Ovary (tissue), 3 donors: ENCODE results near the gene DMRTA2.

Source experiments
- POLR2A ChIP-seq: fragments of 450-650 bp; IDR thresholded peaks from one replicate; pipeline ENCODE4 v1.6.1; 2017; ENCODE audit warnings: antibody characterized with exemption, mild to moderate bottlenecking, moderate library complexity
- TF ChIP-seq, protein P1 (sequence below), 3 donors: fragments of 450-650 bp in 2 of 3; fragments of 200-600 bp in 1 of 3; IDR thresholded peaks; one replicate each; pipeline versions ENCODE4 v1.5.1 to v1.8.0; 2016 to 2022; ENCODE audit warnings: antibody characterized with exemption in 3 of 3, mild to moderate bottlenecking in 1 of 3
- donor health status: DM: no; HTN: no; CAD: no.

DNA sequence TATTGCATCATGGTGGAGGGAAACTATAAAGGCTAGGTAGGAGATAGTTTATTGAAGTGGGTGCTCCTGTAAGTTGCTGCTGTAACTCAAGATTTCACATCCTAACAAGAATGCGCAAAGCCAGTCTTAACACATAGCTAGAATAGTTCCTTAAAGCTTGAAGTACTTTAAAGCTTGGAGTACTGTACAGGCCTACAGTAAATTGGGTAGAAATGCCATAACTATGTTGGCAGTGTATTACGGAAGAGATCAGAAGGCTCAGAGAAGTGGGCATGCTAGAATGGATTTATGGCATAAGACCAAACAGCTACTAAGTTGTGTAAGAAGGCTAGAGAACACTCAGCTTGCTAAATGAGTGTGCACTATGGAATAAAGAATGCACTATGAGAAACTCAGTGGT, 44.5 kb downstream of the DMRTA2 start:
- TF ChIP-seq, protein P1, sequence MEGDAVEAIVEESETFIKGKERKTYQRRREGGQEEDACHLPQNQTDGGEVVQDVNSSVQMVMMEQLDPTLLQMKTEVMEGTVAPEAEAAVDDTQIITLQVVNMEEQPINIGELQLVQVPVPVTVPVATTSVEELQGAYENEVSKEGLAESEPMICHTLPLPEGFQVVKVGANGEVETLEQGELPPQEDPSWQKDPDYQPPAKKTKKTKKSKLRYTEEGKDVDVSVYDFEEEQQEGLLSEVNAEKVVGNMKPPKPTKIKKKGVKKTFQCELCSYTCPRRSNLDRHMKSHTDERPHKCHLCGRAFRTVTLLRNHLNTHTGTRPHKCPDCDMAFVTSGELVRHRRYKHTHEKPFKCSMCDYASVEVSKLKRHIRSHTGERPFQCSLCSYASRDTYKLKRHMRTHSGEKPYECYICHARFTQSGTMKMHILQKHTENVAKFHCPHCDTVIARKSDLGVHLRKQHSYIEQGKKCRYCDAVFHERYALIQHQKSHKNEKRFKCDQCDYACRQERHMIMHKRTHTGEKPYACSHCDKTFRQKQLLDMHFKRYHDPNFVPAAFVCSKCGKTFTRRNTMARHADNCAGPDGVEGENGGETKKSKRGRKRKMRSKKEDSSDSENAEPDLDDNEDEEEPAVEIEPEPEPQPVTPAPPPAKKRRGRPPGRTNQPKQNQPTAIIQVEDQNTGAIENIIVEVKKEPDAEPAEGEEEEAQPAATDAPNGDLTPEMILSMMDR (IDR thresholded peaks at IDR 0.05): no peak
- TF ChIP-seq POLR2A: no peak
